SU-DHL-6 (cell line): ENCODE measurements around the gene CARMIL1.

ENCODE experiments used
- H2AFZ ChIP-seq: fragments of 200-600 bp; sonication (generic); 2 replicates; pipeline ENCODE4 v1.6.1; 2014; ENCODE audit warnings: low read depth, mild to moderate bottlenecking, moderate library complexity, mixed read lengths, antibody characterized with exemption, low read length; ENCODE audit not compliant: severe bottlenecking
- H3F3A ChIP-seq: fragments of 200-600 bp; shearing (Covaris generic); 2 replicates; pipeline ENCODE4 v1.6.0; 2016; ENCODE audit warnings: antibody characterized with exemption, mild to moderate bottlenecking; ENCODE audit not compliant: insufficient read depth
- H3K27ac ChIP-seq: fragments of 200-600 bp; sonication (generic); 2 replicates; pipeline ENCODE4 v1.5.1; 2016; ENCODE audit warnings: low read depth, mild to moderate bottlenecking, low read length, moderate library complexity, mixed read lengths
- H3K27me3 ChIP-seq: fragments of 200-600 bp; sonication (generic), shearing (Covaris generic); 2 replicates; pipeline ENCODE4 v1.6.0; 2014; ENCODE audit warnings: mild to moderate bottlenecking, low read length
- H3K36me3 ChIP-seq: fragments of 200-600 bp; sonication (generic); 2 replicates; pipeline ENCODE4 v1.6.1; 2014; ENCODE audit warnings: mild to moderate bottlenecking, low read length, mixed read lengths
- H3K4me2 ChIP-seq: fragments of 300-600, 200-600 bp; shearing (Covaris generic), sonication (generic); 2 replicates; pipeline ENCODE4 v1.6.0; 2014; ENCODE audit warnings: low read length, low read depth, mild to moderate bottlenecking; ENCODE audit not compliant: poor library complexity, severe bottlenecking
- H3K4me3 ChIP-seq: fragments of 200-600 bp; sonication (generic); 2 replicates; pipeline ENCODE4 v1.5.1; 2014; ENCODE audit warnings: antibody characterized with exemption, low read length, mild to moderate bottlenecking, mixed read lengths; ENCODE audit not compliant: insufficient read depth, poor library complexity, severe bottlenecking
- H3K79me2 ChIP-seq: fragments of 200-600 bp; sonication (generic); 2 replicates; pipeline ENCODE4 v1.6.1; 2014; ENCODE audit warnings: mild to moderate bottlenecking, low read length, moderate library complexity; ENCODE audit not compliant: insufficient read depth
- H3K9ac ChIP-seq: fragments of 200-600 bp; sonication (generic); 2 replicates; pipeline ENCODE4 v1.7.0; 2014; ENCODE audit warnings: mild to moderate bottlenecking, low read length
- H3K9me2 ChIP-seq: fragments of 200-600 bp; sonication (generic); replicated peaks from 2 replicates; pipeline ENCODE4 v1.6.1; 2014; ENCODE audit warnings: low read length; ENCODE audit not compliant: insufficient read depth
- H3K9me3 ChIP-seq: fragments of 200-600 bp; sonication (generic); 2 replicates; pipeline ENCODE4 v1.6.1; 2014; ENCODE audit warnings: low read length, mixed read lengths; ENCODE audit not compliant: insufficient read depth
- H4K20me1 ChIP-seq: fragments of 200-600 bp; sonication (generic); 2 replicates; pipeline ENCODE4 v1.6.1; 2014; ENCODE audit warnings: low read depth, mild to moderate bottlenecking, antibody characterized with exemption, low read length, moderate library complexity, mixed read lengths
- EZH2phosphoT487 ChIP-seq: fragments of 200-600 bp; sonication (generic), shearing (Covaris generic); conservative IDR thresholded peaks from 2 replicates; pipeline ENCODE4 v1.6.1; 2018; ENCODE audit warnings: mild to moderate bottlenecking, antibody characterized with exemption, low read length, moderate library complexity, mixed read lengths
- TF ChIP-seq, protein P1 (sequence below): fragments of 200-600 bp; sonication (generic); IDR thresholded peaks from one replicate; pipeline ENCODE4 v1.5.1; 2017; ENCODE audit warnings: antibody characterized with exemption, mild to moderate bottlenecking, low read length, moderate library complexity; ENCODE audit not compliant: insufficient read depth, poor library complexity, severe bottlenecking

The CARMIL1 gene

DNA sequence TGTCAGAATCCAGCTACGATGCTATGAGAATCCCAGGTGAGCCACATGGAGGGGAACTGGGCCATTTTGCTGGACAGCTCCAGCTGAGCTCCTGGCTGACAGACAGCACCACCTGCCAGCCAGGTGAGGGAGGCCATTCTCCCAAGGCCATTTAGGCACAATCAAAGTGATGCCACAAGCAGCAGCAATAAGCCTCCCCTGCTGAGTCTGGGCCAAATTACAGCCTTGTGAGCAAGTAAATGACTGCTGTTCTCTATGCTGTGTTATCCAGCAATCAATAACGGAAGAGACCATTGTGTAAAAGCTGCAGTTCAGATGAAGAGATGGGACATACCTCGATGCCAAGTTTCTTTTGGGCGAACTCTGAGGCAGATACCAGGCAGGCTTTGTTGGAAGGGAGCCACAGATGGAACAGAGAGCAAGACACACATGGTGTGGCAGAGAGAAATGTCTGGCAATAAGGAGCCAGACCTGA is 358.8 kb downstream of the CARMIL1 start:
- H3K27ac ChIP-seq = no peak overlapping the region
- TF ChIP-seq, protein P1, sequence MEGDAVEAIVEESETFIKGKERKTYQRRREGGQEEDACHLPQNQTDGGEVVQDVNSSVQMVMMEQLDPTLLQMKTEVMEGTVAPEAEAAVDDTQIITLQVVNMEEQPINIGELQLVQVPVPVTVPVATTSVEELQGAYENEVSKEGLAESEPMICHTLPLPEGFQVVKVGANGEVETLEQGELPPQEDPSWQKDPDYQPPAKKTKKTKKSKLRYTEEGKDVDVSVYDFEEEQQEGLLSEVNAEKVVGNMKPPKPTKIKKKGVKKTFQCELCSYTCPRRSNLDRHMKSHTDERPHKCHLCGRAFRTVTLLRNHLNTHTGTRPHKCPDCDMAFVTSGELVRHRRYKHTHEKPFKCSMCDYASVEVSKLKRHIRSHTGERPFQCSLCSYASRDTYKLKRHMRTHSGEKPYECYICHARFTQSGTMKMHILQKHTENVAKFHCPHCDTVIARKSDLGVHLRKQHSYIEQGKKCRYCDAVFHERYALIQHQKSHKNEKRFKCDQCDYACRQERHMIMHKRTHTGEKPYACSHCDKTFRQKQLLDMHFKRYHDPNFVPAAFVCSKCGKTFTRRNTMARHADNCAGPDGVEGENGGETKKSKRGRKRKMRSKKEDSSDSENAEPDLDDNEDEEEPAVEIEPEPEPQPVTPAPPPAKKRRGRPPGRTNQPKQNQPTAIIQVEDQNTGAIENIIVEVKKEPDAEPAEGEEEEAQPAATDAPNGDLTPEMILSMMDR = no peak
- TF ChIP-seq EZH2phosphoT487 = no peak

DNA sequence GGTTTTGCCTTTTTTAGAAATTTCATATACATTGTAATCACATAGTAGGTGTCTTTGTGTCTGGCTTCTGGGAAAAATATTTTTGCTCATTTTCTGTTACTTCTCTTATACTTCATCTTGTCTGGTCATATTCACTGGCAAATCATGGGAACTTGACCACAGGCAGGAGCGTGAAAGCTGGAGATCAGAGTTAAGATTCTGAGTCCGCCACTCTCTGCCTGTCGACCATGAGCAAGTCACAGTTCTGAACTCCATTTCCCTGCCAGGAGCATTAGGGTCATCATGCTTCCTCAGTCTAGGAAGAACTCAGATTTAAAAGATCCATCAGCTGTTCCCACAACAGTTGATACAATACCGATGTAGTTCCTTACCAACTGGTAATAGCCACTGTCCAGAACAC is 360.5 kb downstream of the CARMIL1 start:
- Histone ChIP-seq H3K9me2 (no peaks in the 10 kb centered on the region), H3K4me3 (no peak overlapping the region)

More for the DNA sequence above, 358.8 kb downstream of the CARMIL1 start:
- H3K79me2 ChIP-seq = no peaks in the 10 kb centered on the region
- no peak overlapping the region for H3K4me3 ChIP-seq
- no peak overlapping the region for H3K9ac ChIP-seq
- no peaks in the 10 kb centered on the region for H3K36me3 ChIP-seq
- no peaks in the 10 kb centered on the region for H3K27me3 ChIP-seq
- no peak overlapping the region for H3K4me2 ChIP-seq
- H3K9me2 ChIP-seq = no peaks in the 10 kb centered on the region
- H3F3A ChIP-seq = no peaks in the 10 kb centered on the region
- no peaks in the 10 kb centered on the region for H3K9me3 ChIP-seq
- no peaks in the 10 kb centered on the region for H4K20me1 ChIP-seq
- H2AFZ ChIP-seq = no peak overlapping the region

DNA sequence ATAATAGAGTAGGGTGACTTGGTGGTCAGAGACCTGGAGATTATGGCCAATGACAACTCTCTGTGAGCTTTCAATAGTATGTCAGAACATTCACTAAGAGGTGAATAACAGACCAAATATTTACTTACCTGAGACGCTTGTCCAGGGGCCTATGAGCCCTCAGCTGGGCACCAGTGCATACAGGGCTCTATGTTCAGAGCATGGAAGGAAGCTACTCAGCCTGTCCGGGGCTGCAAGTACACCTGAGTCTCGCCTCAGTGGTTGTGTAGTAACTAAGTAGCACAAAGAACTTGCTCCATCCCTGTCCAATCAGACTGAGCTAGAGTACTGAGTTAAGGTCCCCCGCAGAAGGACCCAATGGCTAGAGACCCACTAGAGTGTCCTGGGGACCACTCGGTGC is 361.3 kb downstream of the CARMIL1 start:
- Histone ChIP-seq H4K20me1 (no peaks in the 10 kb centered on the region), H3K36me3 (no peaks in the 10 kb centered on the region), H3K4me2 (no peak overlapping the region), H2AFZ (no peak overlapping the region), H3K9ac (no peak overlapping the region), H3K4me3 (no peak overlapping the region), H3K27me3 (no peaks in the 10 kb centered on the region), H3F3A (no peaks in the 10 kb centered on the region), H3K9me2 (no peaks in the 10 kb centered on the region), H3K27ac (no peak overlapping the region), H3K9me3 (no peaks in the 10 kb centered on the region), H3K79me2 (no peaks in the 10 kb centered on the region)
- no peak for TF ChIP-seq EZH2phosphoT487
- TF ChIP-seq, protein P1 = no peak

More for the DNA sequence above, 360.5 kb downstream of the CARMIL1 start:
- no peak overlapping the region for H2AFZ ChIP-seq
- TF ChIP-seq EZH2phosphoT487 = no peak
- TF ChIP-seq, protein P1 = no peak
- no peaks in the 10 kb centered on the region for H3F3A ChIP-seq
- no peaks in the 10 kb centered on the region for H3K36me3 ChIP-seq
- no peaks in the 10 kb centered on the region for H3K27me3 ChIP-seq
- no peaks in the 10 kb centered on the region for H4K20me1 ChIP-seq
- H3K4me2 ChIP-seq = no peak overlapping the region
- no peak overlapping the region for H3K9ac ChIP-seq
- no peaks in the 10 kb centered on the region for H3K9me3 ChIP-seq
- no peak overlapping the region for H3K27ac ChIP-seq
- no peaks in the 10 kb centered on the region for H3K79me2 ChIP-seq
